ENCODE results near the gene TM4SF20. TPM values are rescaled to one million over a fixed set of nuclear protein-coding genes. Genes with fewer than 3 reads are reported as not detected.

The TM4SF20 gene
- polyA plus RNA-seq, 1 of the 3 experiments (the other 2 are of a cell fraction): 0.03 TPM

DNA sequence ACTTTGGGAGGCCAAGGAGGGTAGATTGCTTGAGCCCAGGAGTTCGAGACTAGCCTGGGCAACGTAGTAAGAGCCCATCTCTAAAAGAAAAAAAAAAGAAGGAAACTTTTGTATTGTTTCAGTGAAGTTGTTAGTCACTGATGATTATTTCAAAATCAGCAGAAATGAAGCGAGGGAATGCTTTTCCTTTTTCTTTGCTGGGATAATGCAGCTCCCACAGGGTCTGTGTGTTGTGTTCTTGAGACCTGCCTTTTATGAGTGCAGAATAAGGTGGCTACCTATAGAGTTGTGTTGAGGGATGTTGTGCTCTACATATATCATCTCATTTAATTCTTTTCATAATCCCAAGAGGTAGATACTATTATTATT, 11.7 kb downstream of the TM4SF20 start:
- no peaks in the 10 kb centered on the region for H4K20me1 ChIP-seq (ENCODE audit: insufficient read depth)
- ChIA-PET POLR2A (no interaction called here), CTCF (interaction anchor here (0.7 to 0.8 kb wide), 2 partner anchors 9 to 13 kb away, joined by 3 read pairs; no protein-coding TSS in a partner anchor)
- TF ChIP-seq TAF1 (IDR thresholded peaks at IDR 0.05; ENCODE audit: borderline replicate concordance, low read depth, low read length): no peak
- TF ChIP-seq EP300 (IDR thresholded peaks at IDR 0.05; ENCODE audit: borderline replicate concordance in 1 of 2, low read depth in 1 of 2, low read length in 1 of 2): no peak
- no peak for TF ChIP-seq NRF1 (IDR thresholded peaks at IDR 0.05; ENCODE audit: low read depth, low read length)
- no peak for TF ChIP-seq RXRA (IDR thresholded peaks at IDR 0.05; ENCODE audit: borderline replicate concordance, low read depth)
- TF ChIP-seq JUND (IDR thresholded peaks at IDR 0.05): no peak
- no peak for TF ChIP-seq ELF1 (IDR thresholded peaks at IDR 0.05)
- no peak for TF ChIP-seq FOSL2 (IDR thresholded peaks at IDR 0.05; ENCODE audit: borderline replicate concordance, low read depth)
- peak overlapping the region; percentile 12; the same call in 1 of the 2 replicates for H2AFZ ChIP-seq (ENCODE audit: low read depth)
- H3K4me3 ChIP-seq (ENCODE audit: low read depth in 2 of 2, low read length in 1 of 2): no peak overlapping the region
- H3F3A ChIP-seq (replicated peaks; ENCODE audit: insufficient read depth): peaks cover 43% of the 10 kb centered on the region
- peak overlapping the region in 1 of 2 experiments; percentile 85; a peak in 2 of 4 replicates for H3K27ac ChIP-seq (ENCODE audit: low read depth in 2 of 2, low read length in 1 of 2)
- DNase-seq: no peak
- no peaks in the 10 kb centered on the region for H3K36me3 ChIP-seq (replicated peaks in 1 of 2; ENCODE audit: control insufficient read depth in 1 of 2, insufficient read depth in 2 of 2, low read length in 1 of 2)
- H3K9me2 ChIP-seq: no peaks in the 10 kb centered on the region
- H3K9me3 ChIP-seq: no peaks in the 10 kb centered on the region
- H3K4me2 ChIP-seq: peak overlapping the region; percentile 75
- peaks cover 11 to 46% of the 10 kb centered on the region in 2 experiments for H3K4me1 ChIP-seq (ENCODE audit: control insufficient read depth in 1 of 2, insufficient read depth in 2 of 2, low read depth in 1 of 2, low read length in 1 of 2)
- H3K79me2 ChIP-seq (ENCODE audit: insufficient read depth): no peaks in the 10 kb centered on the region
- peak overlapping the region; percentile 7; the same call in 1 of the 2 replicates for H3K9ac ChIP-seq
- no peaks in the 10 kb centered on the region for H3K27me3 ChIP-seq (ENCODE audit: insufficient read depth)
- 61% methylated on average over 3 of the region's 3 CpGs for WGBS (ENCODE audit: low lambda C conversion rate)

DNA sequence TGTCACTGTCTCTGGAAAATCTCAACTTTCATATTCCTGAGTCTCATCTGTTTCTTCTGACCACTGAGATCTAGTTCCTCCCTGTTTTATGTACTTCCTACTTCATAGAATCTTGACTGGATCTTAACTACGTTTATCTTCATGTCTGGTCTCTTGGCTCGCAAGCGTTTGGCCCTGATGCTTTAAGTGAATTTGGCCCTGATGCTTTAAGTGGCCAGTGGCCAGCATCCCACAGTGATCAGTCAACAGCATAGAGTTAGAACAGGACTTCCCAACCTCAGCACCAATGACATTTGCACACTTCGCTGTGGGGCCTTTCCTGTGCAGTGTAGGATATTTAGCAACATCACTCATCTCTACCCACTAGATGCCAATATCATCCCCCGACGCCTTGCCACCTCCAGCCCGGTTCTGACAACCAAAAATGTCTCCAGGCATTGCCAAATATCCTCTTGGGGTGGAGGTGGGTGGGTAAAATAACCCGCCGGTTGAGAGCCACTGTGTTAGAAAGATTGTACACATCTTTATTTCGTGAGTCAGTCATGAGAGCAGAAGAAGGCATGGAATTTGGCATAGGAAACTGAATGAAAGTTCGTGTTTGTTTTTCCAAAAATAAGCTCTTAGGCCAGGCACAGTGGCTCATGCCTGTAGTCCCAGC, 12.2 kb downstream of the TM4SF20 start:
- Histone ChIP-seq H3K9ac (peak overlapping the region; percentile 7; the same call in 1 of the 2 replicates), H3K4me1 (ENCODE audit: control insufficient read depth in 1 of 2, insufficient read depth in 2 of 2, low read depth in 1 of 2, low read length in 1 of 2) (peaks cover 11 to 46% of the 10 kb centered on the region in 2 experiments), H3K79me2 (ENCODE audit: insufficient read depth) (no peaks in the 10 kb centered on the region), H3F3A (replicated peaks; ENCODE audit: insufficient read depth) (peaks cover 43% of the 10 kb centered on the region), H3K4me3 (ENCODE audit: low read depth in 2 of 2, low read length in 1 of 2) (no peak overlapping the region), H3K4me2 (peak overlapping the region; percentile 75), H3K9me3 (no peaks in the 10 kb centered on the region), H3K9me2 (no peaks in the 10 kb centered on the region), H3K27ac (ENCODE audit: low read depth in 2 of 2, low read length in 1 of 2) (peak overlapping the region in 1 of 2 experiments; percentile 85; a peak in 2 of 4 replicates), H3K36me3 (replicated peaks in 1 of 2; ENCODE audit: control insufficient read depth in 1 of 2, insufficient read depth in 2 of 2, low read length in 1 of 2) (no peaks in the 10 kb centered on the region), H2AFZ (ENCODE audit: low read depth) (peak overlapping the region; percentile 12; the same call in 1 of the 2 replicates), H4K20me1 (ENCODE audit: insufficient read depth) (no peaks in the 10 kb centered on the region), H3K27me3 (ENCODE audit: insufficient read depth) (no peaks in the 10 kb centered on the region)
- no peak for DNase-seq
- 13% methylated on average over 11 of the region's 11 CpGs for WGBS (ENCODE audit: low lambda C conversion rate)
- CTCF ChIA-PET: interaction anchor here (0.7 to 0.8 kb wide), 2 partner anchors 10 to 13 kb away, joined by 3 read pairs; no protein-coding TSS in a partner anchor
- POLR2A ChIA-PET: no interaction called here
- TF ChIP-seq RXRA (IDR thresholded peaks at IDR 0.05; ENCODE audit: borderline replicate concordance, low read depth) (0 out of 2 replicates have a peak, but pooled peaks have one; percentile 11), TCF12 (IDR thresholded peaks at IDR 0.05) (peak; percentile 58), RFX5 (IDR thresholded peaks at IDR 0.05; ENCODE audit: low read length) (no peak), EZH2phosphoT487 (IDR thresholded peaks at IDR 0.05; ENCODE audit: borderline replicate concordance, low read depth) (no peak), GABPA (IDR thresholded peaks at IDR 0.05; ENCODE audit: low read depth) (no peak), TAF1 (IDR thresholded peaks at IDR 0.05; ENCODE audit: borderline replicate concordance, low read depth, low read length) (no peak), FOSL2 (IDR thresholded peaks at IDR 0.05; ENCODE audit: borderline replicate concordance, low read depth) (peak; percentile 55; the same call in 1 of the 2 replicates), NFIC (IDR thresholded peaks at IDR 0.05; ENCODE audit: borderline replicate concordance) (peak; percentile 78), RCOR1 (IDR thresholded peaks at IDR 0.05; ENCODE audit: low read length) (no peak), TEAD4 (IDR thresholded peaks at IDR 0.05; ENCODE audit: borderline replicate concordance, insufficient read depth) (no peak), JUND (IDR thresholded peaks at IDR 0.05) (peak; percentile 4), GATA2 (CRISPR knock-in tag; IDR thresholded peaks at IDR 0.05) (no peak), CHD2 (IDR thresholded peaks at IDR 0.05; ENCODE audit: low read length, partially characterized antibody) (no peak), YY1 (IDR thresholded peaks at IDR 0.05; ENCODE audit: low read depth) (no peak), POLR2AphosphoS5 (IDR thresholded peaks at IDR 0.05; ENCODE audit: low read depth, low read length) (no peak), SMC3 (IDR thresholded peaks at IDR 0.05; ENCODE audit: low read depth, low read length) (no peak), FOXM1 (IDR thresholded peaks at IDR 0.05; ENCODE audit: low read depth) (no peak), MEF2A (IDR thresholded peaks at IDR 0.05; ENCODE audit: borderline replicate concordance, low read depth) (0 out of 2 replicates have a peak, but pooled peaks have one; percentile 55)
- TF ChIP-seq, protein P1, sequence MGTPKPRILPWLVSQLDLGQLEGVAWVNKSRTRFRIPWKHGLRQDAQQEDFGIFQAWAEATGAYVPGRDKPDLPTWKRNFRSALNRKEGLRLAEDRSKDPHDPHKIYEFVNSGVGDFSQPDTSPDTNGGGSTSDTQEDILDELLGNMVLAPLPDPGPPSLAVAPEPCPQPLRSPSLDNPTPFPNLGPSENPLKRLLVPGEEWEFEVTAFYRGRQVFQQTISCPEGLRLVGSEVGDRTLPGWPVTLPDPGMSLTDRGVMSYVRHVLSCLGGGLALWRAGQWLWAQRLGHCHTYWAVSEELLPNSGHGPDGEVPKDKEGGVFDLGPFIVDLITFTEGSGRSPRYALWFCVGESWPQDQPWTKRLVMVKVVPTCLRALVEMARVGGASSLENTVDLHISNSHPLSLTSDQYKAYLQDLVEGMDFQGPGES (IDR thresholded peaks at IDR 0.05; ENCODE audit: low read depth, low read length): no peak
- TF ChIP-seq, protein P2, sequence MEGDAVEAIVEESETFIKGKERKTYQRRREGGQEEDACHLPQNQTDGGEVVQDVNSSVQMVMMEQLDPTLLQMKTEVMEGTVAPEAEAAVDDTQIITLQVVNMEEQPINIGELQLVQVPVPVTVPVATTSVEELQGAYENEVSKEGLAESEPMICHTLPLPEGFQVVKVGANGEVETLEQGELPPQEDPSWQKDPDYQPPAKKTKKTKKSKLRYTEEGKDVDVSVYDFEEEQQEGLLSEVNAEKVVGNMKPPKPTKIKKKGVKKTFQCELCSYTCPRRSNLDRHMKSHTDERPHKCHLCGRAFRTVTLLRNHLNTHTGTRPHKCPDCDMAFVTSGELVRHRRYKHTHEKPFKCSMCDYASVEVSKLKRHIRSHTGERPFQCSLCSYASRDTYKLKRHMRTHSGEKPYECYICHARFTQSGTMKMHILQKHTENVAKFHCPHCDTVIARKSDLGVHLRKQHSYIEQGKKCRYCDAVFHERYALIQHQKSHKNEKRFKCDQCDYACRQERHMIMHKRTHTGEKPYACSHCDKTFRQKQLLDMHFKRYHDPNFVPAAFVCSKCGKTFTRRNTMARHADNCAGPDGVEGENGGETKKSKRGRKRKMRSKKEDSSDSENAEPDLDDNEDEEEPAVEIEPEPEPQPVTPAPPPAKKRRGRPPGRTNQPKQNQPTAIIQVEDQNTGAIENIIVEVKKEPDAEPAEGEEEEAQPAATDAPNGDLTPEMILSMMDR (IDR thresholded peaks at IDR 0.05): no peak
- TF ChIP-seq, protein P3, sequence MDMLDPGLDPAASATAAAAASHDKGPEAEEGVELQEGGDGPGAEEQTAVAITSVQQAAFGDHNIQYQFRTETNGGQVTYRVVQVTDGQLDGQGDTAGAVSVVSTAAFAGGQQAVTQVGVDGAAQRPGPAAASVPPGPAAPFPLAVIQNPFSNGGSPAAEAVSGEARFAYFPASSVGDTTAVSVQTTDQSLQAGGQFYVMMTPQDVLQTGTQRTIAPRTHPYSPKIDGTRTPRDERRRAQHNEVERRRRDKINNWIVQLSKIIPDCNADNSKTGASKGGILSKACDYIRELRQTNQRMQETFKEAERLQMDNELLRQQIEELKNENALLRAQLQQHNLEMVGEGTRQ (IDR thresholded peaks at IDR 0.05; ENCODE audit: borderline replicate concordance, low read depth, low read length): no peak
